ENCODE measurements around the gene LMTK2. TPM values are rescaled to one million over a fixed set of nuclear protein-coding genes. Genes with fewer than 3 reads are reported as not detected.

LMTK2 gene
- total RNA-seq, 1 donor from 2014 or later, result 14.3 TPM

- intact Hi-C loops (cut with micrococcal nuclease), result loop anchor here (1.0 to 5.0 kb wide), 3 partner anchors 49 to 330 kb away; partner anchors contain the start of genes ASNS and BRI3
Observed at GRCh38 chr7:98202367-98203195, 95.9 kb downstream of the LMTK2 start.

GRCh38 chr7:98203261-98203963 is 96.8 kb downstream of the LMTK2 start:
- intact Hi-C loops (cut with micrococcal nuclease), result loop anchor here (5.0 kb wide), 1 partner anchor 79 kb away; the partner anchor contains the start of gene BRI3

GRCh38 chr7:98203964-98204605 is 97.4 kb downstream of the LMTK2 start:
- intact Hi-C loops (cut with micrococcal nuclease), result loop anchor here (5.0 kb wide), 1 partner anchor 78 kb away; the partner anchor contains the start of gene BRI3

GRCh38 chr7:98204670-98205069 is 98.0 kb downstream of the LMTK2 start:
- intact Hi-C loops (cut with micrococcal nuclease), result loop anchor here (5.0 kb wide), 1 partner anchor 78 kb away; the partner anchor contains the start of gene BRI3

GRCh38 chr7:98205162-98205845 is 98.6 kb downstream of the LMTK2 start:
- intact Hi-C loops (cut with micrococcal nuclease), result no loop called here

GRCh38 chr7:98206451-98207330 is 100.0 kb downstream of the LMTK2 start:
- intact Hi-C loops (cut with micrococcal nuclease), result no loop called here

- intact Hi-C loops (cut with micrococcal nuclease), result no loop called here
Observed at GRCh38 chr7:98209166-98209920, 102.7 kb downstream of the LMTK2 start.

GRCh38 chr7:98210513-98211220 is 104.0 kb downstream of the LMTK2 start:
- intact Hi-C loops (cut with micrococcal nuclease), result no loop called here

- intact Hi-C loops (cut with micrococcal nuclease), result no loop called here
Observed at GRCh38 chr7:98211221-98211675, 104.6 kb downstream of the LMTK2 start, which contains the start of gene BHLHA15. TSS of gene BHLHA15 (plus strand) at chr7:98211439. CDS start at chr7:98212310, 871 bp downstream.

GRCh38 chr7:98211676-98212531 is 105.2 kb downstream of the LMTK2 start:
- intact Hi-C loops (cut with micrococcal nuclease), result no loop called here

GRCh38 chr7:98212532-98213041 is 105.9 kb downstream of the LMTK2 start:
- intact Hi-C loops (cut with micrococcal nuclease), result no loop called here

GRCh38 chr7:98213296-98213887 is 106.7 kb downstream of the LMTK2 start:
- intact Hi-C loops (cut with micrococcal nuclease), result no loop called here

GRCh38 chr7:98213888-98214810 is 107.5 kb downstream of the LMTK2 start:
- intact Hi-C loops (cut with micrococcal nuclease), result no loop called here

- intact Hi-C loops (cut with micrococcal nuclease), result no loop called here
Observed at GRCh38 chr7:98214811-98215321, 108.2 kb downstream of the LMTK2 start.
